IMR-90 (cell line): ENCODE data around the gene ATP2B2. TPM values are rescaled to one million over a fixed set of nuclear protein-coding genes. Genes with fewer than 3 reads are reported as not detected.

Source experiments
- ATAC-seq: fragments of 200-7000 bp; cut with Tn5 transposase; 2 replicates; pipeline ENCODE4 v1.9.1; 2020; ENCODE audit warnings: low read depth, mild to moderate bottlenecking, moderate library complexity
- BruUV-seq: library from RNA; stranded (reverse); fragments of 400-500 nt; replicated peaks from 2 replicates; lab custom pipeline; 2021; lab: Mats Ljungman, UMichigan
- CTCF ChIA-PET: fragments of 300-600 bp; formaldehyde crosslinking; extraction: SDS; loops from one replicate; lab custom pipeline; 2021; ENCODE audit warnings: antibody characterized with exemption; lab: Yijun Ruan, JAX
- POLR2A ChIA-PET: fragments of 300-600 bp; sonication (Branson Sonifier 250); formaldehyde crosslinking; loops from one replicate; lab custom pipeline; 2022; ENCODE audit warnings: antibody characterized with exemption; ENCODE audit not compliant: unreplicated experiment; lab: Charles Lee
- DNase-seq: peaks from one replicate; pipeline ENCODE4 v3.0.0; 2013
- H2AFZ ChIP-seq: replicated peaks from 2 replicates; pipeline ENCODE3; 2013; ENCODE audit warnings: low read length, mild to moderate bottlenecking; ENCODE audit not compliant: poor library complexity
- H2AK5ac ChIP-seq: 2 replicates; pipeline ENCODE4 v1.6.1; 2013; ENCODE audit warnings: low read depth, low read length, inconsistent platforms
- H2AK9ac ChIP-seq: replicated peaks from 2 replicates; pipeline ENCODE3; 2013; ENCODE audit warnings: mild to moderate bottlenecking, low read depth, low read length, moderate library complexity; ENCODE audit not compliant: poor library complexity
- H2BK120ac ChIP-seq: 2 replicates; pipeline ENCODE4 v1.6.1; 2013; ENCODE audit warnings: low read depth, low read length, inconsistent platforms
- H2BK15ac ChIP-seq: 3 replicates; pipeline ENCODE4 v1.6.1; 2013; ENCODE audit warnings: low read depth, low read length, inconsistent platforms
- H2BK20ac ChIP-seq: 2 replicates; pipeline ENCODE4 v1.6.1; 2013; ENCODE audit warnings: low read depth, mild to moderate bottlenecking, inconsistent platforms, low read length, moderate library complexity
- H2BK5ac ChIP-seq: 2 replicates; pipeline ENCODE4 v1.6.1; 2013; ENCODE audit warnings: mild to moderate bottlenecking, low read depth, low read length, inconsistent platforms; ENCODE audit not compliant: poor library complexity, severe bottlenecking
- H3K14ac ChIP-seq: replicated peaks from 2 replicates; pipeline ENCODE4 v1.6.1; 2013; ENCODE audit warnings: low read depth, low read length, inconsistent platforms
- H3K18ac ChIP-seq: 2 replicates; pipeline ENCODE4 v1.6.1; 2013; ENCODE audit warnings: low read depth, low read length, control low read depth
- H3K23ac ChIP-seq: 2 replicates; pipeline ENCODE4 v1.6.1; 2013; ENCODE audit warnings: low read depth, low read length, inconsistent platforms
- H3K27ac ChIP-seq: 2 replicates; pipeline ENCODE4 v1.5.1; 2013; ENCODE audit warnings: mild to moderate bottlenecking, control low read depth, low read length; ENCODE audit not compliant: insufficient read depth
- H3K27me3 ChIP-seq: 2 replicates; pipeline ENCODE4 v1.6.1; 2013; ENCODE audit warnings: low read length; ENCODE audit not compliant: control insufficient read depth, insufficient read depth
- H3K36me3 ChIP-seq: 2 replicates; pipeline ENCODE4 v1.6.1; 2013; ENCODE audit warnings: low read length, mixed read lengths; ENCODE audit not compliant: control insufficient read depth, insufficient read depth
- H3K4ac ChIP-seq: 2 replicates; pipeline ENCODE4 v1.6.1; 2013; ENCODE audit warnings: low read depth, low read length, inconsistent platforms
- H3K4me1 ChIP-seq: 2 replicates; pipeline ENCODE4 v1.6.1; 2013; ENCODE audit warnings: low read length, mixed read lengths; ENCODE audit not compliant: control insufficient read depth, insufficient read depth
- H3K4me2 ChIP-seq: 2 replicates; pipeline ENCODE4 v1.6.1; 2013; ENCODE audit warnings: low read depth, mild to moderate bottlenecking, control low read depth, low read length, moderate library complexity
- H3K4me3 ChIP-seq: 2 replicates; pipeline ENCODE4 v1.5.1; 2013; ENCODE audit warnings: low read depth, mild to moderate bottlenecking, control low read depth, low read length, moderate library complexity; ENCODE audit not compliant: insufficient read depth
- H3K56ac ChIP-seq: 2 replicates; pipeline ENCODE4 v1.6.1; 2013; ENCODE audit warnings: low read length, inconsistent platforms; ENCODE audit not compliant: insufficient read depth; ENCODE audit errors: extremely low read depth
- H3K79me1 ChIP-seq, 2 experiments: 2 replicates each; pipeline ENCODE4 v1.6.1; 2013; ENCODE audit warnings: low read length in 2 of 2, inconsistent platforms in 1 of 2, low read depth in 1 of 2
- H3K9ac ChIP-seq: 2 replicates; pipeline ENCODE4 v1.6.1; 2013; ENCODE audit warnings: low read depth, low read length, control low read depth
- H3K9me1 ChIP-seq: 2 replicates; pipeline ENCODE4 v1.6.1; 2013; ENCODE audit warnings: low read length, inconsistent platforms; ENCODE audit not compliant: insufficient read depth
- H3K9me3 ChIP-seq: 2 replicates; pipeline ENCODE4 v1.6.1; 2013; ENCODE audit warnings: low read length; ENCODE audit not compliant: control insufficient read depth, insufficient read depth
- H4K20me1 ChIP-seq: 2 replicates; pipeline ENCODE4 v1.6.1; 2013; ENCODE audit warnings: low read length, inconsistent platforms; ENCODE audit not compliant: insufficient read depth
- H4K5ac ChIP-seq: 2 replicates; pipeline ENCODE4 v1.6.1; 2013; ENCODE audit warnings: mild to moderate bottlenecking, low read depth, low read length, control low read depth
- H4K8ac ChIP-seq, 2 experiments: 2 replicates each; pipeline ENCODE4 v1.6.1; 2013; ENCODE audit warnings: low read depth in 2 of 2, low read length in 2 of 2, control low read depth in 1 of 2, inconsistent platforms in 1 of 2
- H4K91ac ChIP-seq: 2 replicates; pipeline ENCODE4 v1.6.1; 2013; ENCODE audit warnings: low read depth, low read length, inconsistent platforms; ENCODE audit not compliant: insufficient read depth
- CEBPB ChIP-seq: IDR thresholded peaks from 2 replicates; pipeline ENCODE4 v1.6.1; 2012; ENCODE audit warnings: low read depth, low read length, improper control_type of control experiment
- CHD1 ChIP-seq: IDR thresholded peaks from 2 replicates; pipeline ENCODE4 v1.6.1; 2012; ENCODE audit warnings: low read depth, low read length, improper control_type of control experiment
- FOS ChIP-seq: fragments of 150-350 bp; IDR thresholded peaks from 2 replicates; pipeline ENCODE4 v1.6.1; 2016; ENCODE audit warnings: low read depth, low read length
- MAFK ChIP-seq: IDR thresholded peaks from 2 replicates; pipeline ENCODE4 v1.6.1; 2012; ENCODE audit warnings: low read depth, low read length, improper control_type of control experiment
- MAZ ChIP-seq: IDR thresholded peaks from 2 replicates; pipeline ENCODE4 v1.6.1; 2012; ENCODE audit warnings: low read depth, mild to moderate bottlenecking, low read length, improper control_type of control experiment, moderate library complexity, borderline replicate concordance
- MXI1 ChIP-seq: IDR thresholded peaks from 2 replicates; pipeline ENCODE4 v1.6.1; 2012; ENCODE audit warnings: low read depth, mild to moderate bottlenecking, low read length, moderate library complexity, borderline replicate concordance
- RAD21 ChIP-seq: IDR thresholded peaks from 2 replicates; pipeline ENCODE4 v1.6.1; 2012; ENCODE audit warnings: low read length, improper control_type of control experiment
- RFX5 ChIP-seq: IDR thresholded peaks from 2 replicates; pipeline ENCODE4 v1.8.0; 2012; ENCODE audit warnings: low read depth, mild to moderate bottlenecking, low read length, moderate library complexity
- USF2 ChIP-seq: fragments of 150-350 bp; IDR thresholded peaks from 2 replicates; pipeline ENCODE4 v1.6.1; 2017; ENCODE audit warnings: mild to moderate bottlenecking, antibody characterized with exemption, low read length, low read depth
- WGBS, 2 experiments: methylation state at CpG; one replicate each; pipeline versions ENCODE4 v1.1.5 to v1.1.7; 2013; ENCODE audit warnings: missing lambda C conversion rate in 2 of 2; ENCODE audit not compliant: insufficient read length in 1 of 2; ENCODE audit errors: extremely low coverage in 2 of 2; 5-methylcytosine and 5-hydroxymethylcytosine counted together
- dilution Hi-C: fragments of 300-500 bp; cut with HindIII; formaldehyde crosslinking; loops from one replicate; pipeline ENCODE4 v1.14.3; 2018; ENCODE audit warnings: low sequenced_read_pairs; ENCODE audit not compliant: unreplicated experiment
- in situ Hi-C: fragments of 300-500 bp; cut with MboI; formaldehyde crosslinking; loops from 3 replicates; pipeline ENCODE4 v1.14.3; 2019; ENCODE audit warnings: low sequenced_read_pairs, inconsistent platforms, mixed read lengths
- intact Hi-C: fragments of 100-400 bp; cut with micrococcal nuclease; formaldehyde crosslinking; loops from 2 replicates; pipeline ENCODE4 v1.10.0; 2022
- polyA plus RNA-seq, 3 experiments: library from polyadenylated mRNA; depleted of rRNA; stranded (reverse); fragments of >200 nt; gene quantifications; 2 replicates each; pipeline ENCODE4 v1.2.3, GENCODE V29; 2012; ENCODE audit warnings: low replicate concordance in 1 of 3
- total RNA-seq: library from RNA; depleted of rRNA; stranded (reverse); fragments of >200 nt; gene quantifications from 2 replicates; pipeline ENCODE4 v1.2.3, GENCODE V29; 2012
- TF ChIP-seq, protein P1 (sequence below): fragments of 150-350 bp; IDR thresholded peaks from 2 replicates; pipeline ENCODE4 v1.6.1; 2016; ENCODE audit warnings: low read depth, mild to moderate bottlenecking, low read length, moderate library complexity, borderline replicate concordance
- TF ChIP-seq, protein P2 (sequence below): conservative IDR thresholded peaks from 2 replicates; pipeline ENCODE4 v1.5.1; 2012; ENCODE audit warnings: mild to moderate bottlenecking, low read depth, low read length, improper control_type of control experiment

Gene ATP2B2
- total and polyA plus RNA-seq, 2 of the 4 experiments (the other 2 are of a cell fraction): under 0.01 to 0.02 TPM

DNA sequence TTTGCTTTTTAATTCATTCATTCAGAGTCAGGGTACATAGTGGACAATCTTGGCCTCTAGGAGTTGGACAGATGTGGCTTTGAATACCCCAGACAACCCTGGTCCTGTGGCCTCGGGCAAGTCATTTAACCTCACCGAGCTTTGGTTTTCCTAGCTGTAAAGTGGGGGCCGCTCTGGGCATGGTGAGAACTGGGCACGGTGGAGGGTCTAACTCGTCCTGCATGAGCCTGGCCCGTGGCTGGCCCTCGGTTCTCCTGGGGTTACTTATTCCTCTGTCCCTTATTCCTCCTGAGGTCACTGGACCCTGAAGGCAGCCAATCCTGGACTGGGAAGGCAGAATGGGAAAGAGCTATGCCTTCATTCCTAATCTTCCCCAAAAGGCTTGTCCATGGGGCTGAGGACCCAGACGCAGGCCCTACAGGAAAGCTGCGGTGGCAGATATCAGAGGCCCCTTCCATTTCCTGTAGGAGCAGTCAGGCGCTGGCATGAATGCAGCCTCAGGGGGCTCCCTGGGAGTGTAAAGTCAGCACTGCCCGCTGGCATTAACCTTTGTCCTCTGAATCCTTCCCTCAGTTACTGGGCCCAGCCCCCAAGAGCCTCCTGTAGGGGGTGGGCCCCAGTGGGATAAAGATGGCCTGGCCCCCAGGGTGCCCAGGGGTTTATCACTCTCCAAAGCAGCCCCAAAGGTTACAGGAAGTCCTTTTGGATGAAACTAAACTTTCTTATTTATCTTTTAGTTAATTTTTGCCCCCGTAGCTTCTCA lies 166.6 kb downstream of the ATP2B2 start:
- no peak for DNase-seq
- Histone ChIP-seq H2BK120ac (no peak overlapping the region), H3K56ac (no peak overlapping the region), H3K36me3 (no peaks in the 10 kb centered on the region), H3K79me1 (no peaks in the 10 kb centered on the region), H4K20me1 (0 out of 2 replicates have a peak, but pooled peaks cover 1% of the 10 kb centered on the region), H4K5ac (no peak overlapping the region), H2AK9ac (no peak overlapping the region), H3K4me3 (no peak overlapping the region), H3K18ac (no peak overlapping the region), H3K4ac (no peak overlapping the region), H3K27ac (no peak overlapping the region), H3K4me1 (no peaks in the 10 kb centered on the region), H2AFZ (no peak overlapping the region), H2BK20ac (no peak overlapping the region), H3K27me3 (peaks cover 31% of the 10 kb centered on the region), H2BK15ac (no peak overlapping the region), H2AK5ac (no peak overlapping the region), H2BK5ac (no peak overlapping the region), H4K8ac (no peak overlapping the region), H3K9me3 (no peaks in the 10 kb centered on the region), H3K14ac (no peak overlapping the region), H3K4me2 (no peak overlapping the region), H4K91ac (no peak overlapping the region), H3K9ac (no peak overlapping the region), H3K9me1 (no peaks in the 10 kb centered on the region), H3K23ac (no peak overlapping the region)
- intact Hi-C loops (no loop called here), in situ Hi-C loops (no loop called here), dilution Hi-C loops (no loop called here)
- ChIA-PET POLR2A (no interaction called here), CTCF (no interaction called here)
- ATAC-seq: no peak
- WGBS, 2 experiments: 83% methylated on average over 2 of the region's 12 CpGs; no CpG with 5 or more reads in 1 of the 2 experiments
- no TSS peak for BruUV-seq
- TF ChIP-seq MXI1 (no peak), CEBPB (no peak), FOS (no peak), MAZ (no peak), RAD21 (no peak), CHD1 (no peak), USF2 (no peak), MAFK (no peak), RFX5 (no peak)
- TF ChIP-seq, protein P1, sequence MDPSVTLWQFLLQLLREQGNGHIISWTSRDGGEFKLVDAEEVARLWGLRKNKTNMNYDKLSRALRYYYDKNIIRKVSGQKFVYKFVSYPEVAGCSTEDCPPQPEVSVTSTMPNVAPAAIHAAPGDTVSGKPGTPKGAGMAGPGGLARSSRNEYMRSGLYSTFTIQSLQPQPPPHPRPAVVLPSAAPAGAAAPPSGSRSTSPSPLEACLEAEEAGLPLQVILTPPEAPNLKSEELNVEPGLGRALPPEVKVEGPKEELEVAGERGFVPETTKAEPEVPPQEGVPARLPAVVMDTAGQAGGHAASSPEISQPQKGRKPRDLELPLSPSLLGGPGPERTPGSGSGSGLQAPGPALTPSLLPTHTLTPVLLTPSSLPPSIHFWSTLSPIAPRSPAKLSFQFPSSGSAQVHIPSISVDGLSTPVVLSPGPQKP: no peak
- TF ChIP-seq, protein P2, sequence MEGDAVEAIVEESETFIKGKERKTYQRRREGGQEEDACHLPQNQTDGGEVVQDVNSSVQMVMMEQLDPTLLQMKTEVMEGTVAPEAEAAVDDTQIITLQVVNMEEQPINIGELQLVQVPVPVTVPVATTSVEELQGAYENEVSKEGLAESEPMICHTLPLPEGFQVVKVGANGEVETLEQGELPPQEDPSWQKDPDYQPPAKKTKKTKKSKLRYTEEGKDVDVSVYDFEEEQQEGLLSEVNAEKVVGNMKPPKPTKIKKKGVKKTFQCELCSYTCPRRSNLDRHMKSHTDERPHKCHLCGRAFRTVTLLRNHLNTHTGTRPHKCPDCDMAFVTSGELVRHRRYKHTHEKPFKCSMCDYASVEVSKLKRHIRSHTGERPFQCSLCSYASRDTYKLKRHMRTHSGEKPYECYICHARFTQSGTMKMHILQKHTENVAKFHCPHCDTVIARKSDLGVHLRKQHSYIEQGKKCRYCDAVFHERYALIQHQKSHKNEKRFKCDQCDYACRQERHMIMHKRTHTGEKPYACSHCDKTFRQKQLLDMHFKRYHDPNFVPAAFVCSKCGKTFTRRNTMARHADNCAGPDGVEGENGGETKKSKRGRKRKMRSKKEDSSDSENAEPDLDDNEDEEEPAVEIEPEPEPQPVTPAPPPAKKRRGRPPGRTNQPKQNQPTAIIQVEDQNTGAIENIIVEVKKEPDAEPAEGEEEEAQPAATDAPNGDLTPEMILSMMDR: no peak
